H1 (cell line): Measurements from ENCODE around the gene EMID1. TPM values are rescaled to one million over a fixed set of nuclear protein-coding genes. Genes with fewer than 3 reads are reported as not detected.

Experiments
- CTCF ChIA-PET: fragments of 300-600 bp; sonication (Branson Sonifier 250); formaldehyde crosslinking; loops from one replicate; lab custom pipeline; 2021; ENCODE audit not compliant: partially characterized antibody; lab: Charles Lee
- POLR2A ChIA-PET: fragments of 300-600 bp; sonication (Branson Sonifier 250); formaldehyde crosslinking; loops from one replicate; lab custom pipeline; 2021; ENCODE audit warnings: inconsistent platforms; ENCODE audit not compliant: partially characterized antibody; lab: Charles Lee
- DNase-seq, 2 experiments: peaks; one replicate each; pipeline versions ENCODE4 v3.0.0 to v3.0.0-alpha.2; 2010 to 2022; ENCODE audit warnings: low spot score in 2 of 2, low read depth in 1 of 2, mixed read lengths in 1 of 2
- FAIRE-seq: peaks from 2 replicates; lab custom pipeline; 2011; peaks lifted over from hg19 to GRCh38; lab: Jason Lieb, UNC
- H2AFZ ChIP-seq: 2 replicates; pipeline ENCODE4 v1.8.1; 2012; ENCODE audit warnings: low read length, inconsistent platforms
- H2AK5ac ChIP-seq: 2 replicates; pipeline ENCODE4 v1.6.1; 2013; ENCODE audit warnings: low read depth, low read length
- H2BK120ac ChIP-seq: replicated peaks from 2 replicates; pipeline ENCODE3; 2013; ENCODE audit warnings: low read depth, low read length, inconsistent platforms
- H2BK12ac ChIP-seq: 2 replicates; pipeline ENCODE4 v1.6.1; 2013; ENCODE audit warnings: low read depth, low read length
- H2BK15ac ChIP-seq: 2 replicates; pipeline ENCODE4 v1.6.1; 2013; ENCODE audit warnings: low read length
- H2BK20ac ChIP-seq: 2 replicates; pipeline ENCODE4 v1.6.1; 2013; ENCODE audit warnings: low read length
- H2BK5ac ChIP-seq: 2 replicates; pipeline ENCODE4 v1.6.1; 2013; ENCODE audit warnings: low read depth, low read length
- H3K14ac ChIP-seq: 2 replicates; pipeline ENCODE4 v1.6.1; 2013; ENCODE audit warnings: inconsistent platforms; ENCODE audit not compliant: insufficient read length
- H3K18ac ChIP-seq: 2 replicates; pipeline ENCODE4 v1.6.1; 2013; ENCODE audit warnings: low read length; ENCODE audit errors: extremely low read depth
- H3K23ac ChIP-seq: 2 replicates; pipeline ENCODE4 v1.6.1; 2013; ENCODE audit warnings: inconsistent platforms; ENCODE audit not compliant: insufficient read length
- H3K23me2 ChIP-seq: 2 replicates; pipeline ENCODE4 v1.6.1; 2013; ENCODE audit warnings: low read depth, low read length
- H3K27ac ChIP-seq: 2 replicates; pipeline ENCODE4 v1.6.1; 2011; ENCODE audit warnings: low read depth, low read length, inconsistent platforms
- H3K27me3 ChIP-seq, 4 experiments: replicated peaks in 1 of 4; 1 replicate in 1 of 4; 2 replicates in 3 of 4; pipeline versions ENCODE4 v1.6.1 to v1.8.1; 2011 to 2013; ENCODE audit warnings: low read length in 3 of 4, mild to moderate bottlenecking in 3 of 4, inconsistent platforms in 2 of 4, mixed read lengths in 2 of 4, moderate library complexity in 1 of 4; ENCODE audit not compliant: control insufficient read depth in 3 of 4, insufficient read depth in 3 of 4; ENCODE audit errors: extremely low read depth in 1 of 4
- H3K36me3 ChIP-seq, 4 experiments: 2 replicates each; pipeline versions ENCODE4 v1.6.1 to v1.8.1; 2011 to 2013; ENCODE audit warnings: mild to moderate bottlenecking in 4 of 4, low read length in 3 of 4, moderate library complexity in 2 of 4, control low read depth in 1 of 4, inconsistent platforms in 1 of 4; ENCODE audit not compliant: insufficient read depth in 4 of 4, control insufficient read depth in 2 of 4
- H3K4ac ChIP-seq: replicated peaks from 2 replicates; pipeline ENCODE3; 2013; ENCODE audit warnings: low read length, low read depth, mixed read lengths, inconsistent platforms; ENCODE audit not compliant: insufficient read length
- H3K4me1 ChIP-seq, 4 experiments: replicated peaks in 1 of 4; 1 replicate in 1 of 4; 2 replicates in 3 of 4; pipeline versions ENCODE4 v1.6.1 to v1.8.1; 2011 to 2013; ENCODE audit warnings: low read length in 3 of 4, inconsistent platforms in 2 of 4, mixed read lengths in 1 of 4; ENCODE audit not compliant: insufficient read depth in 4 of 4, control insufficient read depth in 3 of 4
- H3K4me2 ChIP-seq, 2 experiments: 2 replicates each; pipeline versions ENCODE4 v1.6.1 to v1.8.1; 2011 to 2013; ENCODE audit warnings: low read depth in 2 of 2, low read length in 2 of 2, control low read depth in 1 of 2, inconsistent platforms in 1 of 2, mild to moderate bottlenecking in 1 of 2; ENCODE audit not compliant: insufficient read depth in 1 of 2
- H3K4me3 ChIP-seq, 4 experiments: fragments of 200-600, 300-600 bp in 1 of 4; sonication (generic), shearing (Covaris generic), sonication (Bioruptor Twin) in 1 of 4; 2 replicates each; pipeline versions ENCODE4 v1.5.1 to v1.8.1; 2011 to 2016; ENCODE audit warnings: low read length in 4 of 4, low read depth in 3 of 4, control low read depth in 2 of 4, inconsistent platforms in 2 of 4, mild to moderate bottlenecking in 2 of 4, mixed read lengths in 1 of 4, moderate library complexity in 1 of 4; ENCODE audit not compliant: insufficient read depth in 2 of 4; ENCODE audit errors: extremely low read depth in 1 of 4
- H3K56ac ChIP-seq: replicated peaks from 2 replicates; pipeline ENCODE3; 2013; ENCODE audit warnings: low read depth, mild to moderate bottlenecking, mixed read lengths, low read length, inconsistent platforms; ENCODE audit not compliant: insufficient read length
- H3K79me1 ChIP-seq: 2 replicates; pipeline ENCODE4 v1.6.1; 2013; ENCODE audit warnings: low read depth, low read length, control low read depth
- H3K79me2 ChIP-seq, 2 experiments: 2 replicates each; pipeline versions ENCODE4 v1.6.1 to v1.8.1; 2012 to 2013; ENCODE audit warnings: low read length in 2 of 2, mild to moderate bottlenecking in 2 of 2, inconsistent platforms in 1 of 2; ENCODE audit not compliant: insufficient read depth in 2 of 2, control insufficient read depth in 1 of 2
- H3K9ac ChIP-seq, 4 experiments: replicated peaks in 1 of 4; 1 replicate in 1 of 4; 2 replicates in 3 of 4; pipeline versions ENCODE4 v1.6.1 to v1.8.1; 2011 to 2013; ENCODE audit warnings: low read depth in 3 of 4, low read length in 3 of 4, control low read depth in 2 of 4, mild to moderate bottlenecking in 2 of 4, moderate library complexity in 2 of 4, inconsistent platforms in 1 of 4; ENCODE audit errors: extremely low read depth in 1 of 4
- H3K9me3 ChIP-seq, 2 experiments: 2 replicates each; pipeline versions ENCODE4 v1.6.1 to v1.8.1; 2012 to 2013; ENCODE audit warnings: mild to moderate bottlenecking in 2 of 2, moderate library complexity in 2 of 2, control low read depth in 1 of 2, inconsistent platforms in 1 of 2, low read depth in 1 of 2, low read length in 1 of 2, mixed read lengths in 1 of 2; ENCODE audit not compliant: insufficient read depth in 2 of 2
- H4K20me1 ChIP-seq, 2 experiments: replicated peaks in 1 of 2; 2 replicates each; pipeline versions ENCODE3 to v1.8.1; 2011 to 2013; ENCODE audit warnings: inconsistent platforms in 2 of 2, low read length in 2 of 2, mild to moderate bottlenecking in 1 of 2; ENCODE audit not compliant: insufficient read depth in 2 of 2, control insufficient read depth in 1 of 2
- H4K5ac ChIP-seq: 2 replicates; pipeline ENCODE4 v1.6.1; 2013; ENCODE audit warnings: low read length, low read depth, mixed read lengths, inconsistent platforms; ENCODE audit not compliant: insufficient read length
- H4K8ac ChIP-seq: 2 replicates; pipeline ENCODE4 v1.8.0; 2013; ENCODE audit warnings: mild to moderate bottlenecking, moderate library complexity, low read length, inconsistent platforms; ENCODE audit not compliant: insufficient read depth; ENCODE audit errors: extremely low read depth
- H4K91ac ChIP-seq: replicated peaks from 2 replicates; pipeline ENCODE3; 2013; ENCODE audit warnings: low read length, mixed read lengths, inconsistent platforms; ENCODE audit not compliant: insufficient read length
- GTF2F1 ChIP-seq: IDR thresholded peaks from 2 replicates; pipeline ENCODE4 v1.6.1; 2012; ENCODE audit warnings: low read depth, low read length, improper control_type of control experiment, borderline replicate concordance
- HDAC6 ChIP-seq: IDR thresholded peaks from one replicate; pipeline ENCODE4 v1.7.1; 2012; ENCODE audit warnings: low read depth, mild to moderate bottlenecking, inconsistent platforms, low read length, moderate library complexity
- JUND ChIP-seq: IDR thresholded peaks from 2 replicates; pipeline ENCODE4 v1.6.1; 2011; ENCODE audit warnings: mild to moderate bottlenecking, improper control_type of control experiment, low read length
- KDM4A ChIP-seq: IDR thresholded peaks from one replicate; pipeline ENCODE4 v1.7.1; 2012; ENCODE audit warnings: low read depth, mild to moderate bottlenecking, moderate library complexity, low read length, inconsistent platforms; ENCODE audit not compliant: severe bottlenecking
- RFX5 ChIP-seq: IDR thresholded peaks from 2 replicates; pipeline ENCODE4 v1.6.1; 2011; ENCODE audit warnings: low read depth, low read length, improper control_type of control experiment, borderline replicate concordance
- SIRT6 ChIP-seq: IDR thresholded peaks from one replicate; pipeline ENCODE4 v1.7.1; 2012; ENCODE audit warnings: low read length, inconsistent platforms
- WGBS, 2 experiments: shearing (Covaris generic) in 1 of 2; methylation state at CpG; one replicate each; pipeline versions ENCODE4 v1.1.6 to v1.1.7; 2013 to 2015; ENCODE audit warnings: low lambda C conversion rate in 2 of 2, mixed read lengths in 2 of 2, inconsistent platforms in 1 of 2, low coverage in 1 of 2, missing lambda C conversion rate in 1 of 2; ENCODE audit not compliant: insufficient replicate concordance in 2 of 2, insufficient coverage in 1 of 2, insufficient read length in 1 of 2; ENCODE audit errors: extremely low coverage in 1 of 2, missing lambda C conversion rate in 1 of 2; 5-methylcytosine and 5-hydroxymethylcytosine counted together
- polyA plus RNA-seq, 7 experiments: library from polyadenylated mRNA; depleted of rRNA in 3 of 7; stranded (reverse) in 5 of 7; unstranded in 2 of 7; fragments of >200 nt in 5 of 7; fragments of 200-250 nt in 2 of 7; gene quantifications; 1 replicate in 5 of 7; 2 replicates in 1 of 7; 4 replicates in 1 of 7; pipeline versions ENCODE4 v1.2.1 to v1.2.3, GENCODE V29; 2011 to 2013; ENCODE audit warnings: missing spikeins in 2 of 7, mixed read lengths in 2 of 7
- total RNA-seq: library from RNA; stranded (reverse); fragmentation: NEBNext Ultra II Directional; extraction: Animal tissue kit (Norgen Biotek cat#: 25700); gene quantifications from 2 replicates; pipeline ENCODE4 v1.2.1, GENCODE V29; 2021

Gene EMID1
- total and polyA plus RNA-seq, 2 of the 8 experiments (the other 6 are each of a cell fraction or from before 2014, with no cell fraction given): 3.9 to 7.4 TPM

- Histone ChIP-seq H2BK12ac (no peak overlapping the region), H3K36me3 (peaks cover 55 to 98% (median 77%) of the 10 kb centered on the region in 4 experiments), H3K4me1 (peaks cover 1 to 4% (median 2%) of the 10 kb centered on the region in 4 experiments; a peak in 5 of 7 replicates), H3K27ac (no peak overlapping the region), H3K9ac (no peak overlapping the region), H4K20me1 (peaks cover 42 to 44% of the 10 kb centered on the region in 2 experiments), H2BK5ac (no peak overlapping the region), H4K5ac (no peak overlapping the region), H4K8ac (no peak overlapping the region), H2BK120ac (no peak overlapping the region), H3K23ac (no peak overlapping the region), H2AK5ac (no peak overlapping the region), H3K56ac (no peak overlapping the region), H2BK20ac (no peak overlapping the region), H3K4me3 (no peak overlapping the region), H3K4me2 (no peak overlapping the region), H3K18ac (no peak overlapping the region), H4K91ac (no peak overlapping the region), H3K79me1 (peaks cover 5% of the 10 kb centered on the region), H3K9me3 (no peaks in the 10 kb centered on the region), H3K4ac (no peak overlapping the region), H3K14ac (no peak overlapping the region), H3K27me3 (no peaks in the 10 kb centered on the region), H3K23me2 (no peaks in the 10 kb centered on the region), H2BK15ac (no peak overlapping the region), H2AFZ (no peak overlapping the region), H3K79me2 (peaks cover 35 to 97% of the 10 kb centered on the region in 2 experiments)
- no peak for FAIRE-seq
- DNase-seq: no peak
- ChIA-PET CTCF (interaction anchor here (1.1 kb wide), 1 partner anchor 12 kb away, joined by 3 read pairs; no protein-coding TSS in a partner anchor), POLR2A (interaction anchor here (1.0 to 21.4 kb wide), 5 partner anchors 8 to 67 kb away, joined by 5 to 436 read pairs (median 139); no protein-coding TSS in a partner anchor)
- TF ChIP-seq KDM4A: no peak
- no peak for TF ChIP-seq RFX5
- no peak for TF ChIP-seq JUND
- no peak for TF ChIP-seq GTF2F1
- TF ChIP-seq HDAC6: no peak
- no peak for TF ChIP-seq SIRT6
- WGBS, 2 experiments: 89% methylated on average over 3 of the region's 3 CpGs; no CpG with 5 or more reads in 1 of the 2 experiments
Measured at GRCh38 chr22:29275167-29275566, 69.5 kb downstream of the EMID1 start.
